OCI-LY3 (cell line): Measurements from ENCODE around the gene MINDY4.

ENCODE experiments used
- H2AFZ ChIP-seq: fragments of 200-600, 300-600 bp; shearing (Covaris generic); 2 replicates; pipeline ENCODE4 v1.6.0; 2014; ENCODE audit warnings: antibody characterized with exemption, low read depth, low read length
- H3K27ac ChIP-seq: fragments of 200-600, 300-600 bp; sonication (generic); 2 replicates; pipeline ENCODE4 v1.5.1; 2014; ENCODE audit warnings: mild to moderate bottlenecking, low read length, moderate library complexity, mixed read lengths
- H3K27me3 ChIP-seq: fragments of 200-600, 300-600 bp; sonication (generic); 2 replicates; pipeline ENCODE4 v1.6.1; 2014; ENCODE audit warnings: low read depth, low read length, mixed read lengths
- H3K36me3 ChIP-seq: fragments of 200-600, 300-600 bp; sonication (generic); replicated peaks from 2 replicates; pipeline ENCODE3; 2014; ENCODE audit warnings: low read depth, low read length, mixed read lengths
- H3K4me1 ChIP-seq: fragments of 300-600, 200-600 bp; sonication (generic); 2 replicates; pipeline ENCODE4 v1.6.1; 2014; ENCODE audit warnings: low read length, mixed read lengths
- H3K4me2 ChIP-seq: fragments of 200-600, 300-600 bp; sonication (generic); 2 replicates; pipeline ENCODE4 v1.6.1; 2014; ENCODE audit warnings: low read length, mixed read lengths
- H3K4me3 ChIP-seq: fragments of 300-600, 200-600 bp; sonication (generic); 2 replicates; pipeline ENCODE4 v1.5.1; 2014; ENCODE audit warnings: antibody characterized with exemption, mild to moderate bottlenecking, low read length, moderate library complexity
- H3K79me2 ChIP-seq: fragments of 300-600, 200-600 bp; shearing (Covaris generic); 2 replicates; pipeline ENCODE4 v1.6.1; 2014; ENCODE audit warnings: mild to moderate bottlenecking, low read length, mixed read lengths
- H3K9ac ChIP-seq: fragments of 300-600, 200-600 bp; shearing (Covaris generic); 2 replicates; pipeline ENCODE4 v1.6.0; 2014; ENCODE audit warnings: mild to moderate bottlenecking, low read length, moderate library complexity
- H3K9me3 ChIP-seq: fragments of 200-600, 300-600 bp; shearing (Covaris generic); 2 replicates; pipeline ENCODE4 v1.6.1; 2014; ENCODE audit warnings: low read length, mixed read lengths; ENCODE audit not compliant: insufficient read depth
- H4K20me1 ChIP-seq: fragments of 200-600, 300-600 bp; sonication (generic); 2 replicates; pipeline ENCODE4 v1.6.1; 2016; ENCODE audit warnings: low read length, mixed read lengths; ENCODE audit not compliant: insufficient read depth
- EZH2phosphoT487 ChIP-seq: fragments of 200-600 bp; shearing (Covaris generic); IDR thresholded peaks from 2 replicates; pipeline ENCODE4 v1.6.1; 2018; ENCODE audit warnings: antibody characterized with exemption, mixed run types, low read depth
- TF ChIP-seq, protein P1 (sequence below): fragments of 200-600, 300-600 bp; sonication (generic); IDR thresholded peaks from 2 replicates; pipeline ENCODE4 v1.5.1; 2014; ENCODE audit warnings: antibody characterized with exemption, low read length, low read depth

Gene MINDY4

DNA sequence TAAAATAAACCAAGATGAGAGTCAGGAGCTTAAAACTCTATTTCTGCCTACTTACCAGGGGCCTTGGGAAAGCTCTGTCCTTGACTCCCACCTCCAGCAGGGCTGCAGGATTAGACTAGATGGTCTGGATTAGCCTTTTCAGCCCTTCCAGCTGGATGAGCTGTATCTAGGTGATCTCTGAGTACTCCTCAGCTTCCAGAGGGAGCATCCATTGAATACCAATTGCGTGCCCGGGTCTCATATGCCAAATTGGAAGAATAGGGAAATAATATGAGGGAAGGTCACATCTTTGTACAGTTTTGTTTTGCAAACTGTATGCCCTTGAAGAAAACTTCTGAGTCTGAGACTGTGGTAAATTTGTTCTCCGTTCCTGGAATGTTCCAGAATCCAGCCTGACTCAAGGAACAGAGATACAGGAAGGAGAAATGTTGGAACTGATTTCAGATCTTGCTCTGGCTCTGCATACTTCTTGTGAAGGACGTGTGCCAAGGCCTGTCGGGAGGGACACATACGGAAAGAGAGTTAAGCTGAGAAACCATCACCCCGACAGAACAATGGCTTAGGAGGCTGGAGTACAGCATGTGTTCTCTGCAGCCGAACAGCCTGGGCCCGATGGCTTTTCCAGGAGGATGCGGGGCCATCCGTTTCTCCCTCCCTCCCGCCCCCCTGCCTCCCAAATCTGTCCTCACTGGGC, 44.9 kb downstream of the MINDY4 start:
- Histone ChIP-seq H2AFZ (no peak overlapping the region), H3K9me3 (no peaks in the 10 kb centered on the region), H4K20me1 (peaks cover 8% of the 10 kb centered on the region; the same call in 1 of the 2 replicates), H3K9ac (no peak overlapping the region), H3K36me3 (peaks cover 9% of the 10 kb centered on the region), H3K4me3 (no peak overlapping the region), H3K4me1 (peaks cover 16% of the 10 kb centered on the region), H3K27me3 (no peaks in the 10 kb centered on the region), H3K79me2 (peaks cover 61% of the 10 kb centered on the region; the same call in 1 of the 2 replicates), H3K27ac (no peak overlapping the region), H3K4me2 (no peak overlapping the region)
- TF ChIP-seq, protein P1, sequence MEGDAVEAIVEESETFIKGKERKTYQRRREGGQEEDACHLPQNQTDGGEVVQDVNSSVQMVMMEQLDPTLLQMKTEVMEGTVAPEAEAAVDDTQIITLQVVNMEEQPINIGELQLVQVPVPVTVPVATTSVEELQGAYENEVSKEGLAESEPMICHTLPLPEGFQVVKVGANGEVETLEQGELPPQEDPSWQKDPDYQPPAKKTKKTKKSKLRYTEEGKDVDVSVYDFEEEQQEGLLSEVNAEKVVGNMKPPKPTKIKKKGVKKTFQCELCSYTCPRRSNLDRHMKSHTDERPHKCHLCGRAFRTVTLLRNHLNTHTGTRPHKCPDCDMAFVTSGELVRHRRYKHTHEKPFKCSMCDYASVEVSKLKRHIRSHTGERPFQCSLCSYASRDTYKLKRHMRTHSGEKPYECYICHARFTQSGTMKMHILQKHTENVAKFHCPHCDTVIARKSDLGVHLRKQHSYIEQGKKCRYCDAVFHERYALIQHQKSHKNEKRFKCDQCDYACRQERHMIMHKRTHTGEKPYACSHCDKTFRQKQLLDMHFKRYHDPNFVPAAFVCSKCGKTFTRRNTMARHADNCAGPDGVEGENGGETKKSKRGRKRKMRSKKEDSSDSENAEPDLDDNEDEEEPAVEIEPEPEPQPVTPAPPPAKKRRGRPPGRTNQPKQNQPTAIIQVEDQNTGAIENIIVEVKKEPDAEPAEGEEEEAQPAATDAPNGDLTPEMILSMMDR, result no peak
- no peak for TF ChIP-seq EZH2phosphoT487

DNA sequence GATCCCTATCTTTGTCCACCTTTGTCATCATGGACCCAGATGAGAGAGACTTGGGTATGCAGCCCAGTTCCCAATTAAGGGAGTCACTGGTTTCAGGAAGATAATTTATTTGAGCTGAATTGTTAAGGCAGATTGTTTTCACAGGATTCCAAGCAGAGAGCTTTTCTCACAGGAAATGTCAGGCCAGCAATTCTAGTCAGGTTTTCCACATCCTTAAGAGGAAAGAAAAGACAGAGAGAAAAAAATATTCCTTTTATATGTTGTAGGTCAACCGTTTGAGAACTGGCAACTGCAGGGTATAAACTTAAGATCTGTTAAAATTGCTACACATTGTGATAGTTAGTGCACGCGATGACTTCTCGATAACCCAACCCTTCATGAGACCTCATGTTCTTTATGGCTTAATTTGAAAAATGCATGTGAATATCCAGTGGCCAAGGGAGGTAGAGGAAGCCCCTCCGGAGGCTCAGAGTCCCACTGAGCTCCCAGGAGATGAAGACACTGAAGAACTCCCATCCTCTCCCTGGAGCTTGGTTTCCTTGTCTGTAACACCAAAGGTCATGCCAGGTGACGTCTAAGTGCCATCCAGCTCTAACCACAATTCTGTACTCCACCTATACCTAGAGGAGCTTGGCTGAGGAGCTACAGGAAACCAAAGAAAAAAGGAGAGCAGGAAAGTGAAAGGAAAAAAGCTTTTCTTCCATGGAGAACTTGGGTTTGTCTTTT, 45.6 kb downstream of the MINDY4 start:
- Histone ChIP-seq H3K4me2 (no peak overlapping the region), H3K4me1 (peaks cover 10% of the 10 kb centered on the region), H3K9me3 (no peaks in the 10 kb centered on the region), H3K4me3 (no peak overlapping the region), H3K27me3 (no peaks in the 10 kb centered on the region), H4K20me1 (peaks cover 11% of the 10 kb centered on the region; the same call in 1 of the 2 replicates), H3K36me3 (peaks cover 8% of the 10 kb centered on the region), H3K27ac (no peak overlapping the region), H2AFZ (no peak overlapping the region), H3K79me2 (peaks cover 63% of the 10 kb centered on the region; the same call in 1 of the 2 replicates), H3K9ac (no peak overlapping the region)
- TF ChIP-seq, protein P1, result no peak
- TF ChIP-seq EZH2phosphoT487, result no peak

DNA sequence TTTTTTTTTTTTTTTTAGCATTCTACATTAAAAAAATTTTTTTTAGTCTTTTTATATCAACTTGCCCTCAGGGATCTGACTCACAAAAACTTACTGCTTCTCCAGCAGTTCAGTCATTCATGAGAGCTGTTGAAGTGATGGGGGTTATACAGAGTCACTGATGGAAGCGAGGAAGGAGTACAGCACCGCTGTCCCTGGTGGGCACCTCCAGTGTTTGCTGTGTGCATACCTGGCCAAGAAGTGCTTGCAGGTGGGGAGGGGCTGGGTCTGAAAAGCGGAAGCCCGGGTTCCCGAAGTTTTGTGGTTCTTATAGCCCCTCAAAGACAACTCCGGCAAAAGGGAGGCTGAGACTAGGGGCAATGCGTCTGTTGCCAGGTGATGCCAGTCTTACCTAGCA, 46.2 kb downstream of the MINDY4 start:
- TF ChIP-seq, protein P1, result no peak
- no peak for TF ChIP-seq EZH2phosphoT487
- Histone ChIP-seq H3K27me3 (no peaks in the 10 kb centered on the region), H4K20me1 (peaks cover 11% of the 10 kb centered on the region; the same call in 1 of the 2 replicates), H3K79me2 (peaks cover 59% of the 10 kb centered on the region; the same call in 1 of the 2 replicates), H3K9me3 (no peaks in the 10 kb centered on the region), H3K9ac (no peak overlapping the region), H3K4me3 (no peak overlapping the region), H3K4me2 (no peak overlapping the region), H3K27ac (no peak overlapping the region), H3K36me3 (peaks cover 4% of the 10 kb centered on the region), H2AFZ (no peak overlapping the region), H3K4me1 (peaks cover 8% of the 10 kb centered on the region)
